ENCODE results near the gene SH2D4B.

Gene SH2D4B

DNA sequence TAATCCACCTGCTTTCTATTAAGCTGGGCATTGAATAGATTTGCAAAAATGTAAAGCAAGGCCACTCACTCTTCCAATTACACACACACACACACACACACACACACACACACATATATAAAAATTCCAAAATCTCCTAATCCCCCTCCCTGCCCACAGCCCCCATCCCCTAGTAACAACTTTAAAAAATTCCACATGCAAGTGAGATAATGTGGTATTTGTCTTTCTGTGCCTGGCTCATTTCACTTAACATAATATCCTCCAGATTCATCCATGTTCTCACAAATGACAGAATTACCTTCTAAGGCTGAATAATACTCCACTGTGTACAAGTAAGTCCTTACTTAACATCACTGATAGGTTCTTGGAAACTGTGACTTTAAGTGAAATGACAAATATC is 24.2 kb downstream of the SH2D4B start:
- Histone ChIP-seq H3K4me3 (replicated peaks; ENCODE audit: insufficient read depth, low read length) (no peak overlapping the region), H3K27me3 (ENCODE audit: insufficient read depth, poor library complexity, severe bottlenecking) (no peaks in the 10 kb centered on the region), H3K27ac (replicated peaks) (no peak overlapping the region)
- no peak for DNase-seq (ENCODE audit: low read depth in 1 of 2, low spot score in 1 of 2)
- TF ChIP-seq POLR2AphosphoS5 (IDR thresholded peaks at IDR 0.05; ENCODE audit: low read depth) (no peak), SPI1 (IDR thresholded peaks at IDR 0.05; ENCODE audit: borderline replicate concordance, low read depth) (no peak), GABPA (IDR thresholded peaks at IDR 0.05; ENCODE audit: low read depth) (no peak)
- TF ChIP-seq, protein P1, sequence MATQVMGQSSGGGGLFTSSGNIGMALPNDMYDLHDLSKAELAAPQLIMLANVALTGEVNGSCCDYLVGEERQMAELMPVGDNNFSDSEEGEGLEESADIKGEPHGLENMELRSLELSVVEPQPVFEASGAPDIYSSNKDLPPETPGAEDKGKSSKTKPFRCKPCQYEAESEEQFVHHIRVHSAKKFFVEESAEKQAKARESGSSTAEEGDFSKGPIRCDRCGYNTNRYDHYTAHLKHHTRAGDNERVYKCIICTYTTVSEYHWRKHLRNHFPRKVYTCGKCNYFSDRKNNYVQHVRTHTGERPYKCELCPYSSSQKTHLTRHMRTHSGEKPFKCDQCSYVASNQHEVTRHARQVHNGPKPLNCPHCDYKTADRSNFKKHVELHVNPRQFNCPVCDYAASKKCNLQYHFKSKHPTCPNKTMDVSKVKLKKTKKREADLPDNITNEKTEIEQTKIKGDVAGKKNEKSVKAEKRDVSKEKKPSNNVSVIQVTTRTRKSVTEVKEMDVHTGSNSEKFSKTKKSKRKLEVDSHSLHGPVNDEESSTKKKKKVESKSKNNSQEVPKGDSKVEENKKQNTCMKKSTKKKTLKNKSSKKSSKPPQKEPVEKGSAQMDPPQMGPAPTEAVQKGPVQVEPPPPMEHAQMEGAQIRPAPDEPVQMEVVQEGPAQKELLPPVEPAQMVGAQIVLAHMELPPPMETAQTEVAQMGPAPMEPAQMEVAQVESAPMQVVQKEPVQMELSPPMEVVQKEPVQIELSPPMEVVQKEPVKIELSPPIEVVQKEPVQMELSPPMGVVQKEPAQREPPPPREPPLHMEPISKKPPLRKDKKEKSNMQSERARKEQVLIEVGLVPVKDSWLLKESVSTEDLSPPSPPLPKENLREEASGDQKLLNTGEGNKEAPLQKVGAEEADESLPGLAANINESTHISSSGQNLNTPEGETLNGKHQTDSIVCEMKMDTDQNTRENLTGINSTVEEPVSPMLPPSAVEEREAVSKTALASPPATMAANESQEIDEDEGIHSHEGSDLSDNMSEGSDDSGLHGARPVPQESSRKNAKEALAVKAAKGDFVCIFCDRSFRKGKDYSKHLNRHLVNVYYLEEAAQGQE (IDR thresholded peaks at IDR 0.05; ENCODE audit: insufficient replicate concordance, low read depth): no peak
- TF ChIP-seq, protein P2, sequence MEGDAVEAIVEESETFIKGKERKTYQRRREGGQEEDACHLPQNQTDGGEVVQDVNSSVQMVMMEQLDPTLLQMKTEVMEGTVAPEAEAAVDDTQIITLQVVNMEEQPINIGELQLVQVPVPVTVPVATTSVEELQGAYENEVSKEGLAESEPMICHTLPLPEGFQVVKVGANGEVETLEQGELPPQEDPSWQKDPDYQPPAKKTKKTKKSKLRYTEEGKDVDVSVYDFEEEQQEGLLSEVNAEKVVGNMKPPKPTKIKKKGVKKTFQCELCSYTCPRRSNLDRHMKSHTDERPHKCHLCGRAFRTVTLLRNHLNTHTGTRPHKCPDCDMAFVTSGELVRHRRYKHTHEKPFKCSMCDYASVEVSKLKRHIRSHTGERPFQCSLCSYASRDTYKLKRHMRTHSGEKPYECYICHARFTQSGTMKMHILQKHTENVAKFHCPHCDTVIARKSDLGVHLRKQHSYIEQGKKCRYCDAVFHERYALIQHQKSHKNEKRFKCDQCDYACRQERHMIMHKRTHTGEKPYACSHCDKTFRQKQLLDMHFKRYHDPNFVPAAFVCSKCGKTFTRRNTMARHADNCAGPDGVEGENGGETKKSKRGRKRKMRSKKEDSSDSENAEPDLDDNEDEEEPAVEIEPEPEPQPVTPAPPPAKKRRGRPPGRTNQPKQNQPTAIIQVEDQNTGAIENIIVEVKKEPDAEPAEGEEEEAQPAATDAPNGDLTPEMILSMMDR (IDR thresholded peaks at IDR 0.05; ENCODE audit: insufficient read depth, low read length): no peak

DNA sequence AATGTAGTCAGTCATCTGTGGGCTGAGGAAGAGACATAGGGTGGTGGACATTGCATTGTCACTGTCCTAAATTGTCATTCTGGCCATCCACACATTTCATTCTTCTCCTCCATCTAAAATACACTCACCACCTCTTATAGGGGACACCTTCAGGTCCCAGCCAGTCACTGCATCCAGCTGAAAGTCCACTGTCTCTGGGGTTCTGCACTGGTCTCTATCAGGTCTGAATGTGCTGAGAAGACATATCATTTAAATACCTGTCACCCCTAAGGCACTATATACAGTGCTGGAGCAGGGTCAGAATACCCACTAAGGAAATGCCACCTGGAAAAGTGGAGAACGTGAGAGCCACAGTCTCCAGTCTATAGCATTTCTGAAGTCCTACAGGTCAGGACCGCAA is 29.6 kb downstream of the SH2D4B start:
- H3K4me3 ChIP-seq (replicated peaks; ENCODE audit: insufficient read depth, low read length): no peak overlapping the region
- no peak for DNase-seq (ENCODE audit: low read depth in 1 of 2, low spot score in 1 of 2)

DNA sequence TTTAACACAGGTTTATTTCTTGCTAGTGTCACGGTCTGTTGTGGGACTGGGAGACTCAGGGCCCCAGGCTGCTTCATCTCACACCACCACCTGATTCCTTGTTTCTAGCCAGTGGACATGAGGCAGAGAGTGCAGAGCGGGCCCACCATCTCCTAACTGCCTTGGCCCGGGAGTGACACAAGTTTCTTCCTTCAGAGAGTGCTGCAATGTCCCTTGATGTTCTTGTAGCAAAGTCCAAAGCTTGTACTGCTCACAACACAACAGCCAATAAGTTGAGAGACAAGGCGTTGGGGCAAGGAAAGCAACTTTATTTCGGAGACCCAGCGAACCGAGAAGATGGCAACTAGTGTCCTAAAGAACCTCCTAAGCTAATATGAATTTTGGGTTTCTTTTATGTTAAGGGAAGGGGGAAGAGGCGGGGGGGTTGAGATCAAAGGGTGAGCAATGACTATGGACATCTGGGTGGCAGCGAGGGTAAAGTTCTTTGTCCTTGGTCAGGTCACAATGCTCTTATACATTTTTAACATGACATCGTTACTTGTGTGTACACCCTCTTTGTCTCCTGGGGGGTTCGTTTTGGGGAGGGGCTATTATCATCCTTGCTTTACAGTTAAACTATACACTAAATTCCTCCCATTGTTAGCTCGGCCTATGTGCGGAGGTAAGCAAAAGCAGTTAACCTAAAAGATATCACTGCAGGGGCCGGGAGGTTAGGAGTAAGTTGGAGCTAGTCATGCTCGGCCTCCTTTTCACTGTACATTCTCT is 31.6 kb downstream of the SH2D4B start:
- TF ChIP-seq GABPA (IDR thresholded peaks at IDR 0.05; ENCODE audit: low read depth): no peak
- TF ChIP-seq, protein P1 (IDR thresholded peaks at IDR 0.05; ENCODE audit: insufficient replicate concordance, low read depth): no peak
- TF ChIP-seq POLR2AphosphoS5 (IDR thresholded peaks at IDR 0.05; ENCODE audit: low read depth): no peak
- no peak for TF ChIP-seq SPI1 (IDR thresholded peaks at IDR 0.05; ENCODE audit: borderline replicate concordance, low read depth)
- TF ChIP-seq, protein P2 (IDR thresholded peaks at IDR 0.05; ENCODE audit: insufficient read depth, low read length): no peak
- no peak overlapping the region for H3K4me3 ChIP-seq (replicated peaks; ENCODE audit: insufficient read depth, low read length)
- H3K27ac ChIP-seq (replicated peaks): no peak overlapping the region
- H3K27me3 ChIP-seq (ENCODE audit: insufficient read depth, poor library complexity, severe bottlenecking): no peaks in the 10 kb centered on the region
- DNase-seq (ENCODE audit: low read depth in 1 of 2, low spot score in 1 of 2): no peak

More for the DNA sequence above, 29.6 kb downstream of the SH2D4B start:
- no peak overlapping the region for H3K27ac ChIP-seq (replicated peaks)
- no peaks in the 10 kb centered on the region for H3K27me3 ChIP-seq (ENCODE audit: insufficient read depth, poor library complexity, severe bottlenecking)
- TF ChIP-seq, protein P1 (IDR thresholded peaks at IDR 0.05; ENCODE audit: insufficient replicate concordance, low read depth): no peak
- TF ChIP-seq POLR2AphosphoS5 (IDR thresholded peaks at IDR 0.05; ENCODE audit: low read depth): no peak
- no peak for TF ChIP-seq GABPA (IDR thresholded peaks at IDR 0.05; ENCODE audit: low read depth)
- TF ChIP-seq, protein P2 (IDR thresholded peaks at IDR 0.05; ENCODE audit: insufficient read depth, low read length): no peak
- no peak for TF ChIP-seq SPI1 (IDR thresholded peaks at IDR 0.05; ENCODE audit: borderline replicate concordance, low read depth)

Measured in HL-60 (cell line).